ENCODE data around the gene SCN4B. TPM values are rescaled to one million over a fixed set of nuclear protein-coding genes. Genes with fewer than 3 reads are reported as not detected.

The SCN4B gene
- total RNA-seq, 2 donors from 2014 or later = 0.15 to 0.20 TPM

- no peaks in the 10 kb centered on the region for H3K27me3 ChIP-seq (ENCODE audit: control insufficient read depth, insufficient read depth, low read length, poor library complexity, severe bottlenecking)
- H3K4me1 Mint-ChIP-seq = peaks cover 2% of the 10 kb centered on the region
- TF ChIP-seq, protein P1, sequence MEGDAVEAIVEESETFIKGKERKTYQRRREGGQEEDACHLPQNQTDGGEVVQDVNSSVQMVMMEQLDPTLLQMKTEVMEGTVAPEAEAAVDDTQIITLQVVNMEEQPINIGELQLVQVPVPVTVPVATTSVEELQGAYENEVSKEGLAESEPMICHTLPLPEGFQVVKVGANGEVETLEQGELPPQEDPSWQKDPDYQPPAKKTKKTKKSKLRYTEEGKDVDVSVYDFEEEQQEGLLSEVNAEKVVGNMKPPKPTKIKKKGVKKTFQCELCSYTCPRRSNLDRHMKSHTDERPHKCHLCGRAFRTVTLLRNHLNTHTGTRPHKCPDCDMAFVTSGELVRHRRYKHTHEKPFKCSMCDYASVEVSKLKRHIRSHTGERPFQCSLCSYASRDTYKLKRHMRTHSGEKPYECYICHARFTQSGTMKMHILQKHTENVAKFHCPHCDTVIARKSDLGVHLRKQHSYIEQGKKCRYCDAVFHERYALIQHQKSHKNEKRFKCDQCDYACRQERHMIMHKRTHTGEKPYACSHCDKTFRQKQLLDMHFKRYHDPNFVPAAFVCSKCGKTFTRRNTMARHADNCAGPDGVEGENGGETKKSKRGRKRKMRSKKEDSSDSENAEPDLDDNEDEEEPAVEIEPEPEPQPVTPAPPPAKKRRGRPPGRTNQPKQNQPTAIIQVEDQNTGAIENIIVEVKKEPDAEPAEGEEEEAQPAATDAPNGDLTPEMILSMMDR (conservative IDR thresholded peaks at IDR 0.05) = no peak
- H3K9me3 Mint-ChIP-seq = peaks cover 11% of the 10 kb centered on the region
- H3K27me3 Mint-ChIP-seq (ENCODE audit: insufficient read depth) = peaks cover 7% of the 10 kb centered on the region
- H3K27ac ChIP-seq (ENCODE audit: low read depth, low read length) = no peak overlapping the region
- no peak overlapping the region for H3K4me3 Mint-ChIP-seq
- H3K36me3 Mint-ChIP-seq (ENCODE audit: low read depth) = no peaks in the 10 kb centered on the region
- no peak overlapping the region for H3K9ac ChIP-seq (ENCODE audit: extremely low read depth, low read length, poor library complexity, severe bottlenecking)
- H3K4me3 ChIP-seq (ENCODE audit: low read length) = no peak overlapping the region
- peaks cover 6% of the 10 kb centered on the region for H3K4me1 ChIP-seq (ENCODE audit: control insufficient read depth, insufficient read depth, low read length)
- H3K9me3 ChIP-seq (ENCODE audit: control insufficient read depth, low read length) = peaks cover 17% of the 10 kb centered on the region
- DNase-seq = no peak
- H3K36me3 ChIP-seq (ENCODE audit: control insufficient read depth, insufficient read depth, low read length) = no peaks in the 10 kb centered on the region
- WGBS, 2 experiments (ENCODE audit: insufficient coverage in 1 of 2, insufficient read length in 1 of 2) = 90 to 92% methylated on average over 4 to 9 of the region's 9 CpGs
- no peak overlapping the region for H3K27ac Mint-ChIP-seq
Measured at GRCh38 chr11:118117790-118118601, 34.6 kb downstream of the SCN4B start.

DNA sequence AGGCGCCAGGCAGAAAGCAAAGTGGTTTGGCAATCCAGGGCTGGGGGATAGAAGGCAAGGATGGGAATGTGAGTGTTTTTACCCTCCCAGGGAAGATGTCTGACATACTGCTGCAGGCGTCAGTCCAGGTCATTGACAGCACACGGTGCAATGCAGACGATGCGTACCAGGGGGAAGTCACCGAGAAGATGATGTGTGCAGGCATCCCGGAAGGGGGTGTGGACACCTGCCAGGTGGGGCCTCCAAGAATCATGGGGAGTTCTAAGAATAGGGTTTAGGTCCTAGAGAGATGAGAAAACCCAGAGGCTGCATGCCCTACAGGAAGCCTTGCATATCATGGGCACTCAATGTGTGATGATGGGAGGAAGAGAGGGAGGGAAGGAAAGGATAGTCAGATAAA is 37.6 kb downstream of the SCN4B start:
- Mint-ChIP-seq H3K9me3 (peaks cover 4% of the 10 kb centered on the region), H3K27me3 (ENCODE audit: insufficient read depth) (peaks cover 10% of the 10 kb centered on the region), H3K4me3 (no peak overlapping the region), H3K27ac (no peak overlapping the region), H3K36me3 (ENCODE audit: low read depth) (no peaks in the 10 kb centered on the region), H3K4me1 (peaks cover 2% of the 10 kb centered on the region)
- Histone ChIP-seq H3K27ac (ENCODE audit: low read depth, low read length) (no peak overlapping the region), H3K4me3 (ENCODE audit: low read length) (no peak overlapping the region), H3K9me3 (ENCODE audit: control insufficient read depth, low read length) (peaks cover 10% of the 10 kb centered on the region), H3K4me1 (ENCODE audit: control insufficient read depth, insufficient read depth, low read length) (peaks cover 6% of the 10 kb centered on the region), H3K27me3 (ENCODE audit: control insufficient read depth, insufficient read depth, low read length, poor library complexity, severe bottlenecking) (no peaks in the 10 kb centered on the region), H3K36me3 (ENCODE audit: control insufficient read depth, insufficient read depth, low read length) (no peaks in the 10 kb centered on the region), H3K9ac (ENCODE audit: extremely low read depth, low read length, poor library complexity, severe bottlenecking) (no peak overlapping the region)
- 94 to 98% methylated on average over 6 to 7 of the region's 7 CpGs for WGBS, 2 experiments (ENCODE audit: insufficient coverage in 1 of 2, insufficient read length in 1 of 2)
- TF ChIP-seq, protein P1 (conservative IDR thresholded peaks at IDR 0.05) = no peak
- DNase-seq = no peak

DNA sequence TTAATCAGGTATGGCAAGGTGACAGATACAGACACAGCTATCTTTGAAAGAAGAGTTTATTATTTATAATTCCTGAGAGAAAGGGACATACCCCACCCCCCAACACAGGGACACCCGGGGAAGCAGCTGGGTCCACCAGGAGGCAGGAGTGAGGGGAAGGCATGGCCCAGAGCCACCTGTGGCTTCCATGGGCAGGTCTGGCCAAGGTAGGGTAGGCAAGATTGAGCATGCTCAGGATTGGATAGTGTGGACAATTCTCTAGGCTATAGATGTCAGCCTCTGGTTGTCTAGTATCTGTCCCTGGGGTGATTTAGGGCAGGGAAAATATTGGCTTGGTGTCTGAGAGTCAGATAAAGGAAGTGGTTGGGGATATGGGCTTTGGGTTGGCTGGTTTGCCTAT is 38.4 kb downstream of the SCN4B start:
- Mint-ChIP-seq H3K4me3 (no peak overlapping the region), H3K4me1 (peaks cover 2% of the 10 kb centered on the region), H3K27me3 (ENCODE audit: insufficient read depth) (peaks cover 10% of the 10 kb centered on the region), H3K36me3 (ENCODE audit: low read depth) (no peaks in the 10 kb centered on the region), H3K9me3 (peaks cover 4% of the 10 kb centered on the region), H3K27ac (no peak overlapping the region)
- Histone ChIP-seq H3K27me3 (ENCODE audit: control insufficient read depth, insufficient read depth, low read length, poor library complexity, severe bottlenecking) (no peaks in the 10 kb centered on the region), H3K4me3 (ENCODE audit: low read length) (no peak overlapping the region), H3K9me3 (ENCODE audit: control insufficient read depth, low read length) (peaks cover 10% of the 10 kb centered on the region), H3K36me3 (ENCODE audit: control insufficient read depth, insufficient read depth, low read length) (no peaks in the 10 kb centered on the region), H3K4me1 (ENCODE audit: control insufficient read depth, insufficient read depth, low read length) (peaks cover 6% of the 10 kb centered on the region), H3K27ac (ENCODE audit: low read depth, low read length) (no peak overlapping the region), H3K9ac (ENCODE audit: extremely low read depth, low read length, poor library complexity, severe bottlenecking) (no peak overlapping the region)
- DNase-seq = no peak
- TF ChIP-seq, protein P1 (conservative IDR thresholded peaks at IDR 0.05) = peak; percentile 49
- whole genome bisulfite sequencing, 2 experiments (ENCODE audit: insufficient coverage in 1 of 2, insufficient read length in 1 of 2) = 64% methylated on average over 1 of the region's 1 CpG; no CpG with 5 or more reads in 1 of the 2 experiments
